NCI-H2081 (cell line): ENCODE data around the gene LINC01488.

Experiments used
- DNase-seq, 2 experiments: peaks; one replicate each; lab custom pipeline; 2025; lab: John Stamatoyannopoulos, UW

The LINC01488 gene

GRCh38 chr11:69481393-69481844 is at the start of gene LINC01488:
Gene LINC01488, plus strand, starts transcription at chr11:69481663.
- no peak for DNase-seq

- DNase-seq, result no peak
Observed at GRCh38 chr11:69431893-69432738, 49.3 kb upstream of the LINC01488 start.

- no peak for DNase-seq
Observed at GRCh38 chr11:69433741-69434140, 47.7 kb upstream of the LINC01488 start.

- no peak for DNase-seq
Observed at GRCh38 chr11:69434471-69434931, 47.0 kb upstream of the LINC01488 start.

GRCh38 chr11:69435161-69435986 is 46.1 kb upstream of the LINC01488 start:
- no peak for DNase-seq

GRCh38 chr11:69436041-69436982 is 45.2 kb upstream of the LINC01488 start:
- no peak for DNase-seq

GRCh38 chr11:69437001-69437875 is 44.2 kb upstream of the LINC01488 start:
- no peak for DNase-seq

GRCh38 chr11:69437876-69438205 is 43.6 kb upstream of the LINC01488 start:
- DNase-seq, result no peak

GRCh38 chr11:69438286-69438920 is 43.1 kb upstream of the LINC01488 start:
- no peak for DNase-seq

- DNase-seq, result no peak
Observed at GRCh38 chr11:69439127-69439526, 42.3 kb upstream of the LINC01488 start.

GRCh38 chr11:69439651-69440464 is 41.6 kb upstream of the LINC01488 start:
- no peak for DNase-seq

GRCh38 chr11:69440876-69441275 is 40.6 kb upstream of the LINC01488 start:
- no peak for DNase-seq

GRCh38 chr11:69442012-69442806 is 39.3 kb upstream of the LINC01488 start:
- no peak for DNase-seq

GRCh38 chr11:69442807-69443137 is 38.7 kb upstream of the LINC01488 start:
- no peak for DNase-seq

GRCh38 chr11:69443138-69443967 is 38.1 kb upstream of the LINC01488 start:
- peak; percentile 19 to 70 for DNase-seq

- DNase-seq, result no peak
Observed at GRCh38 chr11:69443968-69444364, 37.5 kb upstream of the LINC01488 start.

GRCh38 chr11:69444381-69445130 is 36.9 kb upstream of the LINC01488 start:
- DNase-seq, result no peak
